ENCODE measurements around the gene DNAJA3.

DNA sequence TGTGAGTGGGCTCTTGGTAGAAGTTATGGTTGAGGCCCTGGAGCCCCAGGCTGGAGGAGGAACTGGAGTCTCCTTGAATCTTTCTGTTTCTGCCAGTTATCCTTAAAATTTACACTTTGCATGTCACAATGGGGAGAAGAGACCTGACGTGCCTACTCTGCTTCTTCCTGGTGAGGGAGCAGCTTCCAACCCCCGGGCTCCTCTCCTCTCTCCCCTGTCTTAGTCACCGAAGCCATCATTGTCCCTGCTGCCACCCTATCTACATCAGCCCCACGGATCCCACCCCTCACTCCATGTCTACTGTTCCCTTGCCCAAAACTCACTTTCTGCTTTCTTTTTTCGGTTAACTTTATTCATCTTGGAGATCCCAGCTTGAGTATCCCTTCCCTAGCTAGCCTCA lies 17.6 kb downstream of the DNAJA3 start:
- TF ChIP-seq CTCF (IDR thresholded peaks at IDR 0.05; ENCODE audit: low read length) (no peak), EZH2 (optimal IDR thresholded peaks at IDR 0.05; ENCODE audit: low read depth, low read length) (no peak), EZH2phosphoT487 (IDR thresholded peaks at IDR 0.05; ENCODE audit: low read length) (no peak)

Data from MM.1S (cell line).